ENCODE data around the gene LRRC52. TPM values are rescaled to one million over a fixed set of nuclear protein-coding genes. Genes with fewer than 3 reads are reported as not detected.

The LRRC52 gene
- total and polyA plus RNA-seq, 2 of the 8 experiments (the other 6 are each of a cell fraction or from before 2014, with no cell fraction given): 0.05 TPM; not detected in 1

DNA sequence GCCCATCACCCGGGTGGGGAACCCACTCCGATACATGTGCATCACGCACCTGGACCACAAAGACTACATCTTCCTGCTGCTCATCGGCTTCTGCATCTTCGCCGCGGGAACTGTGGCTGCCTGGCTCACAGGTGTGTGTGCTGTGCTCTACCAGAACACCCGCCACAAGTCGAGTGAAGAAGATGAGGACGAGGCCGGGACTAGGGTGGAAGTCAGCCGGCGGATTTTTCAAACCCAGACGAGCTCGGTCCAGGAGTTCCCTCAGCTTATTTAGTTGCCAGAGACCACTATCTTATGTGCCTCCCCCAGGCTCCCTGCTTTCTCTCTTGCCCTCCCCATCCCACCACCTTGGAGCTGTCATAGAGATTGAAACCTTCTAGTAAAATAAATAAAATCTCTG lies 19.8 kb downstream of the LRRC52 start (continued):
- TF ChIP-seq, protein P1, sequence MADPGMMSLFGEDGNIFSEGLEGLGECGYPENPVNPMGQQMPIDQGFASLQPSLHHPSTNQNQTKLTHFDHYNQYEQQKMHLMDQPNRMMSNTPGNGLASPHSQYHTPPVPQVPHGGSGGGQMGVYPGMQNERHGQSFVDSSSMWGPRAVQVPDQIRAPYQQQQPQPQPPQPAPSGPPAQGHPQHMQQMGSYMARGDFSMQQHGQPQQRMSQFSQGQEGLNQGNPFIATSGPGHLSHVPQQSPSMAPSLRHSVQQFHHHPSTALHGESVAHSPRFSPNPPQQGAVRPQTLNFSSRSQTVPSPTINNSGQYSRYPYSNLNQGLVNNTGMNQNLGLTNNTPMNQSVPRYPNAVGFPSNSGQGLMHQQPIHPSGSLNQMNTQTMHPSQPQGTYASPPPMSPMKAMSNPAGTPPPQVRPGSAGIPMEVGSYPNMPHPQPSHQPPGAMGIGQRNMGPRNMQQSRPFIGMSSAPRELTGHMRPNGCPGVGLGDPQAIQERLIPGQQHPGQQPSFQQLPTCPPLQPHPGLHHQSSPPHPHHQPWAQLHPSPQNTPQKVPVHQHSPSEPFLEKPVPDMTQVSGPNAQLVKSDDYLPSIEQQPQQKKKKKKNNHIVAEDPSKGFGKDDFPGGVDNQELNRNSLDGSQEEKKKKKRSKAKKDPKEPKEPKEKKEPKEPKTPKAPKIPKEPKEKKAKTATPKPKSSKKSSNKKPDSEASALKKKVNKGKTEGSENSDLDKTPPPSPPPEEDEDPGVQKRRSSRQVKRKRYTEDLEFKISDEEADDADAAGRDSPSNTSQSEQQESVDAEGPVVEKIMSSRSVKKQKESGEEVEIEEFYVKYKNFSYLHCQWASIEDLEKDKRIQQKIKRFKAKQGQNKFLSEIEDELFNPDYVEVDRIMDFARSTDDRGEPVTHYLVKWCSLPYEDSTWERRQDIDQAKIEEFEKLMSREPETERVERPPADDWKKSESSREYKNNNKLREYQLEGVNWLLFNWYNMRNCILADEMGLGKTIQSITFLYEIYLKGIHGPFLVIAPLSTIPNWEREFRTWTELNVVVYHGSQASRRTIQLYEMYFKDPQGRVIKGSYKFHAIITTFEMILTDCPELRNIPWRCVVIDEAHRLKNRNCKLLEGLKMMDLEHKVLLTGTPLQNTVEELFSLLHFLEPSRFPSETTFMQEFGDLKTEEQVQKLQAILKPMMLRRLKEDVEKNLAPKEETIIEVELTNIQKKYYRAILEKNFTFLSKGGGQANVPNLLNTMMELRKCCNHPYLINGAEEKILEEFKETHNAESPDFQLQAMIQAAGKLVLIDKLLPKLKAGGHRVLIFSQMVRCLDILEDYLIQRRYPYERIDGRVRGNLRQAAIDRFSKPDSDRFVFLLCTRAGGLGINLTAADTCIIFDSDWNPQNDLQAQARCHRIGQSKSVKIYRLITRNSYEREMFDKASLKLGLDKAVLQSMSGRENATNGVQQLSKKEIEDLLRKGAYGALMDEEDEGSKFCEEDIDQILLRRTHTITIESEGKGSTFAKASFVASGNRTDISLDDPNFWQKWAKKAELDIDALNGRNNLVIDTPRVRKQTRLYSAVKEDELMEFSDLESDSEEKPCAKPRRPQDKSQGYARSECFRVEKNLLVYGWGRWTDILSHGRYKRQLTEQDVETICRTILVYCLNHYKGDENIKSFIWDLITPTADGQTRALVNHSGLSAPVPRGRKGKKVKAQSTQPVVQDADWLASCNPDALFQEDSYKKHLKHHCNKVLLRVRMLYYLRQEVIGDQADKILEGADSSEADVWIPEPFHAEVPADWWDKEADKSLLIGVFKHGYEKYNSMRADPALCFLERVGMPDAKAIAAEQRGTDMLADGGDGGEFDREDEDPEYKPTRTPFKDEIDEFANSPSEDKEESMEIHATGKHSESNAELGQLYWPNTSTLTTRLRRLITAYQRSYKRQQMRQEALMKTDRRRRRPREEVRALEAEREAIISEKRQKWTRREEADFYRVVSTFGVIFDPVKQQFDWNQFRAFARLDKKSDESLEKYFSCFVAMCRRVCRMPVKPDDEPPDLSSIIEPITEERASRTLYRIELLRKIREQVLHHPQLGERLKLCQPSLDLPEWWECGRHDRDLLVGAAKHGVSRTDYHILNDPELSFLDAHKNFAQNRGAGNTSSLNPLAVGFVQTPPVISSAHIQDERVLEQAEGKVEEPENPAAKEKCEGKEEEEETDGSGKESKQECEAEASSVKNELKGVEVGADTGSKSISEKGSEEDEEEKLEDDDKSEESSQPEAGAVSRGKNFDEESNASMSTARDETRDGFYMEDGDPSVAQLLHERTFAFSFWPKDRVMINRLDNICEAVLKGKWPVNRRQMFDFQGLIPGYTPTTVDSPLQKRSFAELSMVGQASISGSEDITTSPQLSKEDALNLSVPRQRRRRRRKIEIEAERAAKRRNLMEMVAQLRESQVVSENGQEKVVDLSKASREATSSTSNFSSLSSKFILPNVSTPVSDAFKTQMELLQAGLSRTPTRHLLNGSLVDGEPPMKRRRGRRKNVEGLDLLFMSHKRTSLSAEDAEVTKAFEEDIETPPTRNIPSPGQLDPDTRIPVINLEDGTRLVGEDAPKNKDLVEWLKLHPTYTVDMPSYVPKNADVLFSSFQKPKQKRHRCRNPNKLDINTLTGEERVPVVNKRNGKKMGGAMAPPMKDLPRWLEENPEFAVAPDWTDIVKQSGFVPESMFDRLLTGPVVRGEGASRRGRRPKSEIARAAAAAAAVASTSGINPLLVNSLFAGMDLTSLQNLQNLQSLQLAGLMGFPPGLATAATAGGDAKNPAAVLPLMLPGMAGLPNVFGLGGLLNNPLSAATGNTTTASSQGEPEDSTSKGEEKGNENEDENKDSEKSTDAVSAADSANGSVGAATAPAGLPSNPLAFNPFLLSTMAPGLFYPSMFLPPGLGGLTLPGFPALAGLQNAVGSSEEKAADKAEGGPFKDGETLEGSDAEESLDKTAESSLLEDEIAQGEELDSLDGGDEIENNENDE (IDR thresholded peaks at IDR 0.05; ENCODE audit: insufficient replicate concordance, low read length): no peak
- TF ChIP-seq HDAC2 (IDR thresholded peaks at IDR 0.05; ENCODE audit: borderline replicate concordance in 1 of 2, low read depth in 2 of 2, low read length in 2 of 2): no peak
- no peak for TF ChIP-seq RAD21 (IDR thresholded peaks at IDR 0.05 in 1 of 2, conservative IDR thresholded peaks at IDR 0.05 in 1 of 2; ENCODE audit: low read depth in 2 of 2, low read length in 2 of 2)
- no peak for TF ChIP-seq EZH2 (IDR thresholded peaks at IDR 0.05; ENCODE audit: low read depth, low read length, severe bottlenecking)
- TF ChIP-seq ASH2L (IDR thresholded peaks at IDR 0.05; ENCODE audit: low read length): no peak
- TF ChIP-seq CHD2 (IDR thresholded peaks at IDR 0.05; ENCODE audit: low read length): no peak
